Renal cortex interstitium (tissue), 15 donors: ENCODE data around the gene R3HDM4. TPM values are rescaled to one million over a fixed set of nuclear protein-coding genes. Genes with fewer than 3 reads are reported as not detected.
"Not testable (repeated sequence)": the region's sequence is repeated elsewhere in the genome, so short reads cannot be mapped to it uniquely, and the experiment has no call there.

Experiments
- DNase-seq, 11 donors: peaks; one replicate each; pipeline ENCODE4 v3.0.0-alpha.2; 2013; ENCODE audit warnings: low read depth in 9 of 11, low spot score in 4 of 11; ENCODE audit errors: extremely low read depth in 1 of 11
- long read RNA-seq, 16 experiments: transcript quantifications; one replicate each; lab custom pipeline, GENCODE V29; 2026
- polyA plus RNA-seq, 3 donors: library from polyadenylated mRNA; unstranded; fragments of 120-200 nt; gene quantifications; one replicate each; pipeline ENCODE4 v1.2.1, GENCODE V29; 2013; ENCODE audit not compliant: insufficient read length in 3 of 3

R3HDM4 gene
- 10 to 100 TPM; 33.7 to 55.0 (median 49.0) TPM for polyA plus RNA-seq
- long read RNA-seq, donor 1, transcript R3HDM4-201 (8 exons, 1,815 nt), result major isoform, 8 of 9 reads
- long read RNA-seq, donor 1, partial matches to known transcripts, result 0 of 9 reads
- long read RNA-seq, donor 1, other reads (novel, unspliced or antisense), result 0 of 9 reads
- long read RNA-seq, donor 2, transcript R3HDM4-201 (8 exons, 1,815 nt), result major isoform, 11 of 12 reads
- long read RNA-seq, donor 2, partial matches to known transcripts, result 0 of 12 reads
- long read RNA-seq, donor 2, other reads (novel, unspliced or antisense), result 0 of 12 reads
- long read RNA-seq, donor 3, transcript R3HDM4-201 (8 exons, 1,815 nt), result major isoform, 19 of 20 reads
- long read RNA-seq, donor 3, partial matches to known transcripts, result 0 of 20 reads
- long read RNA-seq, donor 3, other reads (novel, unspliced or antisense), result 0 of 20 reads
- long read RNA-seq, donor 4, transcript R3HDM4-201 (8 exons, 1,815 nt), result major isoform, 13 of 176 reads
- long read RNA-seq, donor 4, partial matches to known transcripts, result 157 of 176 reads
- long read RNA-seq, donor 4, other reads (novel, unspliced or antisense), result 5 of 176 reads
- long read RNA-seq, donor 5, result 0 reads
- long read RNA-seq, donor 6, transcript R3HDM4-201 (8 exons, 1,815 nt), result major isoform, 16 of 18 reads
- long read RNA-seq, donor 6, partial matches to known transcripts, result 0 of 18 reads
- long read RNA-seq, donor 6, other reads (novel, unspliced or antisense), result 0 of 18 reads
- long read RNA-seq, donor 7, transcript R3HDM4-201 (8 exons, 1,815 nt), result major isoform, 15 of 15 reads
- long read RNA-seq, donor 7, partial matches to known transcripts, result 0 of 15 reads
- long read RNA-seq, donor 7, other reads (novel, unspliced or antisense), result 0 of 15 reads
- long read RNA-seq, donor 8, result 0 reads
- long read RNA-seq, donor 9, transcript R3HDM4-201 (8 exons, 1,815 nt), result major isoform, 11 of 11 reads
- long read RNA-seq, donor 9, partial matches to known transcripts, result 0 of 11 reads
- long read RNA-seq, donor 9, other reads (novel, unspliced or antisense), result 0 of 11 reads
- long read RNA-seq, donor 10, transcript R3HDM4-201 (8 exons, 1,815 nt), result major isoform, 10 of 11 reads
- long read RNA-seq, donor 10, partial matches to known transcripts, result 0 of 11 reads
- long read RNA-seq, donor 10, other reads (novel, unspliced or antisense), result 0 of 11 reads
- long read RNA-seq, donor 11, transcript R3HDM4-201 (8 exons, 1,815 nt), result major isoform, 8 of 9 reads
- long read RNA-seq, donor 11, partial matches to known transcripts, result 0 of 9 reads
- long read RNA-seq, donor 11, other reads (novel, unspliced or antisense), result 0 of 9 reads
- long read RNA-seq, donor 12, partial matches to known transcripts, result 0 of 4 reads
- long read RNA-seq, donor 12, other reads (novel, unspliced or antisense), result 0 of 4 reads
- long read RNA-seq, donor 13, result 0 reads
- long read RNA-seq, donor 14, partial matches to known transcripts, result 0 of 4 reads
- long read RNA-seq, donor 14, other reads (novel, unspliced or antisense), result 0 of 4 reads
- long read RNA-seq, donor 15, transcript R3HDM4-201 (8 exons, 1,815 nt), result major isoform, 8 of 8 reads
- long read RNA-seq, donor 15, partial matches to known transcripts, result 0 of 8 reads
- long read RNA-seq, donor 15, other reads (novel, unspliced or antisense), result 0 of 8 reads
- long read RNA-seq, donor 16, transcript R3HDM4-201 (8 exons, 1,815 nt), result major isoform, 26 of 26 reads
- long read RNA-seq, donor 16, partial matches to known transcripts, result 0 of 26 reads
- long read RNA-seq, donor 16, other reads (novel, unspliced or antisense), result 0 of 26 reads

GRCh38 chr19:913080-913748 lies at the start of gene R3HDM4:
Gene R3HDM4, minus strand, starts transcription at chr19:913219. Its CDS starts 62 bp downstream, at chr19:913157.
- DNase-seq, result no peak

- no peak for DNase-seq
Observed at GRCh38 chr19:961866-962620, 49.0 kb upstream of the R3HDM4 start.

GRCh38 chr19:960601-960938 lies 47.6 kb upstream of the R3HDM4 start:
- no peak for DNase-seq

DNA sequence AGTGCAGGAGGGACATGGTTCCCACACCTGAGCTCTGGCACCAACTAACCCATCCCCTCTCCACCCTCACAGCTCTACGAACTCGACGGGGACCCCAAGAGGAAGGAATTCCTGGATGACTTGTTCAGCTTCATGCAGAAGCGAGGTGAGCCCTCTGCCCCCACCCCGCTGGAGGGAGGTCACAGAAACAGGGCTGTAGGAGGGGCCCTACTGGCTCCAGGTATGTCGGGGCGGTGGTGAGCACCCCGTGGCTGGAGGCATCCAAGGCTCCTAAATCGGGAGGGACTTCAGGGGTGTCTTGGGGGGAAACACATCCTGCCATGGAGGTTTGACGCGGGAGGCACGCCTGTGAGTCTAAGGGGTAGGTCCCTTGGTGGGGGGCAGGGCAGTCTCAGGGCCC lies 47.0 kb upstream of the R3HDM4 start:
- no peak for DNase-seq

DNA sequence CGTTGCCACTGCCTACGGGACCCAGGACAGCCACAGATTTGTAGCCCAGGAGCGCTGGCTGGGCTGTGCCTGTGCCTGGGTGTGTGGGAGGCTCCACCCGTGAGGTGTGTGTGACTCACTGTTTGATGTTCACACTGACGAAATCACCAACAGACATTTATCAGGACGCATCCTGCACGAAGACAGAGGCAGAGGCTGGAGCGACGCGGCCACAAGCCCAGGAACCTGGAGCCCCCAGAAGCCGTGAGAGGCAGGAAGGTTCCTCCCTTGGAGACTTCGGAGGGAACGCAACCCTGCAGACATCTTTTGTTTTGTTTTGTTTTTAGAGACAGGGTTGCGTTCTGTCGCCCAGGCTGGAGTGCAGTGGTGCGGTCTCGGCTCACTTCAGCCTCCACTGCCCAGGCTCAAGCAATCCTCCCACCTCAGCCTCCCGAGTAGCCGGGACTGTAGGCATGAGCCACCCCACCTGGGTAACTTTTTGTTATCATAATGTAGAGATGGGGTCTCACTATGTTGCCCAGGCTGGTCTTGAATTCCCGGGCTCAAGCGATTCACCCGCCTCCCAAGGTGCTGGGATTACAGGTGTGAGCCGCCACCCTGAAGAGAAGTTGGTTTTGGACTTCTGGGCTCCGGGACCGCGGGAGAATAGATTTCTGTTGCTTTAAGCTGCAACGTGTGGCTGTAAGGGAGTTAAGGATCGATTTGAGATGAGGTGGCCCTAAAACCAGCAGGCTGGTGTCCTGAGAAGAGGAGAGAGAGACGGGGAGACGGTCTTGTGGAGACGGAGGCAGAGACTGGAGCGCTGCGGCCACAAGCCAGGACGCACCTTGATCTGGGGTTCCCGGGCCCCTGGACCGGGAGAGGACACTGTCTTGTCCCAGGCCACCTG lies 46.2 kb upstream of the R3HDM4 start:
- no peak for DNase-seq

DNA sequence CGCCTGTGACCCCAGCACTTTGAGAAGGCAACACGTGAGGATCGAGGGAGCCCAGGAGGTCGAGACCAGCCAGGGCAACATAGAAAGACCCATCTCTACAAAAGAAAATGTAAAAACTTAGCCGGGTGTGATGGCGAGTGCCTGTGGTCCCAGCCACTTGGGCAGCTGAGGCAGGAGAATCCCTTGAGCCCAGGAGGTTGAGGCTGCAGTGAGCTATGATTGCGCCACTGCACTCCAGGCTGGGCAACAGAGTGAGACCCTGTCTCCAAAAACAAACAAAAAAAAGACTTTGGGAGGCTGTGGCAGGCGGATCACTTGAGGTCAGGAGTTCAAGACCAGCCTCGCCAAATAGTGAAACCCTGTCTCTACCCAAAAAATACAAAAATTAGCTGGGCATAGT lies 44.6 kb upstream of the R3HDM4 start:
- DNase-seq, result not testable (repeated sequence)

GRCh38 chr19:956766-957440 lies 43.9 kb upstream of the R3HDM4 start:
- peak in 1 of 11 donors; percentile 61 for DNase-seq

- peak in 2 of 11 donors; percentile 57 for DNase-seq
Observed at GRCh38 chr19:955803-956765, 43.1 kb upstream of the R3HDM4 start.

GRCh38 chr19:954672-955494 lies 41.9 kb upstream of the R3HDM4 start:
- DNase-seq, result peak in 2 of 11 donors; percentile 64 to 67

DNA sequence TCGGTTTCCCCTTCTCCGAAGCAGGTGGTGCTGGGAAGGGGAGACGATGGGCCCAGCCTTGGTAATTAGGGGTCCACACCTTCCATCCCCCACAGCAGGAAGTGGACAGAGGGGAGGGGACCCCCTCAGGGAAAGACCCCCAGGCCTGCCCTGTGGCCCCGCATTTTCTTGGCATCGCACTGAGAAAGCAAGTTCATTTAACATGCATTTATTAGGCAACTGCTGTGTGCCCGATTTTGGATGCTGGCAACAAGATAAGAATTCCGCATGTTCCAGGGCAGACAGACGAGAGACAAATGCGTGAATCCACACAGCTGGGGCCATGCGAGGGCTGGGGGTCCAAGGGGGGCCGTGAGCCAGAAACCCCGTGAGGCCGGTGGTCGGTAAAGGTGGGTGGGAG lies 41.3 kb upstream of the R3HDM4 start:
- DNase-seq, result no peak

DNA sequence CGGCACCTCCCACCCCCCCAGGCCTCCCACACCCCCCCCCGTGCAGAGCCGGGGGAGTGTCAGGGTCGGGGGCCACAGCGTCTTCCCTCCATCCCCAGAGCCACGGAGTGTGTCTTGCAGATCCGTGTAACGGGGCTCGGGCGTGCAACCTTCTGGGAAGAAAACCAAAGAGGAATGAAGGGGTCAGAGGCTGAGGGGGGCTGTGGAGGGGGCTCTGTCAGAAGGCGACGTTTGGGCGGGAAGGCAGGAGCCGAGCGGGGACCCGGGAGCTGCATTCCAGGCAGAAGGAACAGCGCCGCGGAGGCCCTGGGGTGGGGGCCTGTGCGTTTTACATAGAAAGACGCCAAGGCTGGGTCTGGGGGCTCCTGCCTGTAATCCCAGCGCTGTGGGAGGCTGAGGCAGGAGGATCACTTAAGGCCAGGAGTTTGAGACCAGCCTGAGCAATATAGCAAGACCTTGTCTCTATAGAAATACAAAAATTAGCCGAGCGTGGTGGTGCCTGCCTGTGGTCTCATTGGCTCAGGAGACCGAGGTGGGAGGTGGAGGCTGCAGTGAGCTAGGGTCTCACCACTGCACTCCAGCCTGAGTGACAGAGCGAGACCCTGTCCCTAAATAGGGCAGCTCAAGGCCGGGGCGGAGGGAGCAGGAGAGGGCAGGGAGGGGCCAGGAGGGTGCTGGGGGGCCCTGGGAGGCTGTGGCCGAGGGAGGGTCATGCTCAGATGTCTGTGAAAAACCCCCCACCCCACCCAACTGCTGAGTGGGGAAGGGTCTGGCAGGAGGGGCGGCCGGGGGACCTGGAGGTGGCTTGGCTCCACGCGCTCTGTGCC lies 40.6 kb upstream of the R3HDM4 start:
- no peak for DNase-seq

DNA sequence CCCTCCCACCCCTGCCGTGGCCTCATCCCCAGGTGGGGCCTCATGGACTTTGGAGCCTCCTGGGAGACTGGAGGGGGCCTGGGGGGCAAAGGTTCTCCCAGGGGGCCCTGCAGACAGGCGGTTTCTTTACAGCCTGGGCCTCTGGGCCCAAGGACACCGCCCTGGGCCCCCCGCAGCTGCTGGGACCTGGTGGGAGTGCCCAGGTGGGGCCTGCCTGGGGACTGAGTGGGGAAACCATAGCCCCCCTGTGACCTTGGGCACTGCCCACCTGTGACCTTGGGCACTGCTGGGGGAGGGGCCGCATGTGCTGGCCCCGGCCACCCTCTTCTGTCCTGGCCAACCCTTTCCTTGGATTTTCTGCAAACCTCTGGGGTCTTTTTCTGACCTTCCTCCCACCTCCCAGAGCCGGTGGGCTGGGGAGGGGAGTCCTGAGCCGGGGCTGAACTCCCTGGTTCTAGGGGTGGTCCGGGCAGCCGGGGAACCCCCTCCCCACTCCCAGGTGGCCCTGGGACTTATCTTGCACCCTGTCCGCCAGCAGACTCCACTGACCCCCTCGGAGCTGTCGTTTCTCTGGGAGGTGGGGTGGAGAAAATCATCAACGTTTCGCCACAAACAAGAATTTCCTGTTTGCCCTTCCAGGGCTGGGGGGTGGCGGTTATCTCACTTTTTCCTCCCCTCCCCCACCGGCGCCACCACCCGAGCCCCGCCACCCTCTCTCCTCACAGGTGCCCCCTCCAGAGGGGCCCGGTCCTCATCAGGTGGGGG lies 39.8 kb upstream of the R3HDM4 start:
- DNase-seq, result no peak
